ENCODE data around the gene WDR37. TPM values are rescaled to one million over a fixed set of nuclear protein-coding genes. Genes with fewer than 3 reads are reported as not detected.

Gene WDR37
- total RNA-seq, 1 experiment from 2014 or later, result 20.6 TPM

GRCh38 chr10:1119501-1119900 lies 63.3 kb downstream of the WDR37 start:
- BruUV-seq (replicated peaks), result no TSS peak

DNA sequence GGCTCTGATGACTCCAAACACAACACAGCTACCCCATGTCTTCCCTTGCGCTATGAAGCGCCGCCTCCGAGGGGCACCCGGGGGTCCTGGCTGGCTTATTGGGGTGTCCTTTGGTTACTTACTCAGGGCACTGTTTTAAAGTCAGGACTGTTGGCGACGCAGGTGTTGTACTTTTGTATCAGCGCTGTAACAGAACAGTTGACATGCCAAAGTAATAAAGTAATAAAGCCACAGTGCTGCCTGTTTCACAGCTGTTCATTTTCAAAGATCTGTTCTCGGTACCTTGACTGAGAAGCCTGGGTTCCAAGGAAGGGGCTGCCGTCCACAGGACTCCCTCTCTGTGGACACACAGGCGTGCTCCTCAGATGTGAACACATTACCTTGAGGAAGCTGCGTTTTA lies 64.1 kb downstream of the WDR37 start:
- DNase-seq, result no peak
- Histone ChIP-seq H3K9me3 (no peaks in the 10 kb centered on the region), H3K4me1 (no peaks in the 10 kb centered on the region), H3K4me3 (ENCODE audit: low read depth, low read length) (no peak overlapping the region), H3K27me3 (replicated peaks; ENCODE audit: control insufficient read depth, insufficient read depth, low read length) (no peaks in the 10 kb centered on the region), H3K36me3 (ENCODE audit: control insufficient read depth, insufficient read depth, low read length) (peaks cover 4% of the 10 kb centered on the region)
- no peak overlapping the region for H3K4me3 Mint-ChIP-seq (ENCODE audit: unreplicated experiment)
- ChIA-PET POLR2A (no interaction called here), CTCF (no interaction called here)
- peaks cover 22% of the 10 kb centered on the region for H3K36me3 Mint-ChIP-seq (ENCODE audit: insufficient read depth, unreplicated experiment)
- no peaks in the 10 kb centered on the region for H3K4me1 Mint-ChIP-seq (ENCODE audit: low read depth, unreplicated experiment)
- BruUV-seq (replicated peaks), result no TSS peak
- H3K27ac Mint-ChIP-seq (ENCODE audit: unreplicated experiment), result no peak overlapping the region
- H3K9me3 Mint-ChIP-seq (ENCODE audit: unreplicated experiment), result no peaks in the 10 kb centered on the region
- no peak for TF ChIP-seq CTCF (IDR thresholded peaks at IDR 0.05; ENCODE audit: insufficient read depth in 1 of 2, low read depth in 1 of 2, low read length in 1 of 2, severe bottlenecking in 1 of 2, unreplicated experiment in 1 of 2)
- intact Hi-C loops (cut with micrococcal nuclease; ENCODE audit: unreplicated experiment), result no loop called here
- H3K27me3 Mint-ChIP-seq (ENCODE audit: insufficient read depth, unreplicated experiment), result no peaks in the 10 kb centered on the region

More at GRCh38 chr10:1119501-1119900, 63.3 kb downstream of the WDR37 start:
- CTCF ChIA-PET, result no interaction called here
- Mint-ChIP-seq H3K4me1 (ENCODE audit: low read depth, unreplicated experiment) (no peaks in the 10 kb centered on the region), H3K27me3 (ENCODE audit: insufficient read depth, unreplicated experiment) (no peaks in the 10 kb centered on the region), H3K4me3 (ENCODE audit: unreplicated experiment) (no peak overlapping the region), H3K27ac (ENCODE audit: unreplicated experiment) (no peak overlapping the region), H3K36me3 (ENCODE audit: insufficient read depth, unreplicated experiment) (peaks cover 28% of the 10 kb centered on the region), H3K9me3 (ENCODE audit: unreplicated experiment) (no peaks in the 10 kb centered on the region)
- POLR2A ChIA-PET, result no interaction called here
- Histone ChIP-seq H3K4me1 (no peaks in the 10 kb centered on the region), H3K4me3 (ENCODE audit: low read depth, low read length) (no peak overlapping the region), H3K9me3 (no peaks in the 10 kb centered on the region), H3K36me3 (ENCODE audit: control insufficient read depth, insufficient read depth, low read length) (peaks cover 4% of the 10 kb centered on the region), H3K27me3 (replicated peaks; ENCODE audit: control insufficient read depth, insufficient read depth, low read length) (no peaks in the 10 kb centered on the region)
- intact Hi-C loops (cut with micrococcal nuclease; ENCODE audit: unreplicated experiment), result no loop called here
- no peak for TF ChIP-seq CTCF (IDR thresholded peaks at IDR 0.05; ENCODE audit: insufficient read depth in 1 of 2, low read depth in 1 of 2, low read length in 1 of 2, severe bottlenecking in 1 of 2, unreplicated experiment in 1 of 2)
- DNase-seq, result no peak

- H3K27ac Mint-ChIP-seq (ENCODE audit: unreplicated experiment), result no peak overlapping the region
- intact Hi-C loops (cut with micrococcal nuclease; ENCODE audit: unreplicated experiment), result no loop called here
- CTCF ChIA-PET, result no interaction called here
Measured at GRCh38 chr10:1120801-1121211, 64.6 kb downstream of the WDR37 start.

More at GRCh38 chr10:1120801-1121211, 64.6 kb downstream of the WDR37 start:
- H3K4me1 ChIP-seq, result no peaks in the 10 kb centered on the region
- BruUV-seq (replicated peaks), result no TSS peak
- Mint-ChIP-seq H3K4me1 (ENCODE audit: low read depth, unreplicated experiment) (no peaks in the 10 kb centered on the region), H3K4me3 (ENCODE audit: unreplicated experiment) (no peak overlapping the region), H3K36me3 (ENCODE audit: insufficient read depth, unreplicated experiment) (peaks cover 24% of the 10 kb centered on the region), H3K27me3 (ENCODE audit: insufficient read depth, unreplicated experiment) (no peaks in the 10 kb centered on the region), H3K9me3 (ENCODE audit: unreplicated experiment) (no peaks in the 10 kb centered on the region)
- H3K27me3 ChIP-seq (replicated peaks; ENCODE audit: control insufficient read depth, insufficient read depth, low read length), result no peaks in the 10 kb centered on the region
- DNase-seq, result no peak
- TF ChIP-seq CTCF (IDR thresholded peaks at IDR 0.05; ENCODE audit: insufficient read depth in 1 of 2, low read depth in 1 of 2, low read length in 1 of 2, severe bottlenecking in 1 of 2, unreplicated experiment in 1 of 2), result no peak
- no peak overlapping the region for H3K4me3 ChIP-seq (ENCODE audit: low read depth, low read length)
- peaks cover 4% of the 10 kb centered on the region for H3K36me3 ChIP-seq (ENCODE audit: control insufficient read depth, insufficient read depth, low read length)
- no peaks in the 10 kb centered on the region for H3K9me3 ChIP-seq
- POLR2A ChIA-PET, result no interaction called here
